Measurements from ENCODE around the gene PHC3. TPM values are rescaled to one million over a fixed set of nuclear protein-coding genes. Genes with fewer than 3 reads are reported as not detected.

The PHC3 gene
- polyA plus RNA-seq, 1 donor (not counting 4 experiments of a cell fraction or from before 2014, with no cell fraction given): 32.2 TPM

GRCh38 chr3:170062068-170062467 is 119.5 kb downstream of the PHC3 start:
- Histone ChIP-seq H2AFZ (ENCODE audit: control insufficient read depth, low read length) (no peak overlapping the region), H3K4me1 (ENCODE audit: control insufficient read depth, extremely low read depth, insufficient read depth, low read length) (no peaks in the 10 kb centered on the region), H4K20me1 (ENCODE audit: control insufficient read depth, extremely low read depth, insufficient read depth, low read length) (no peaks in the 10 kb centered on the region), H3K27ac (ENCODE audit: control insufficient read depth, insufficient read depth, low read length) (no peak overlapping the region), H3K9ac (ENCODE audit: control insufficient read depth, extremely low read depth, insufficient read depth, low read length) (no peak overlapping the region), H3K4me3 (ENCODE audit: control insufficient read depth in 2 of 3, extremely low read depth in 1 of 3, insufficient read depth in 2 of 3, low read depth in 1 of 3, low read length in 3 of 3) (no peak overlapping the region), H3K27me3 (ENCODE audit: control insufficient read depth, extremely low read depth, insufficient read depth, low read length) (no peaks in the 10 kb centered on the region), H3K36me3 (ENCODE audit: control insufficient read depth in 2 of 2, extremely low read depth in 1 of 2, insufficient read depth in 2 of 2, low read length in 2 of 2) (no peaks in the 10 kb centered on the region), H3K9me1 (ENCODE audit: control insufficient read depth, extremely low read depth, insufficient read depth, low read length) (no peaks in the 10 kb centered on the region), H3K4me2 (ENCODE audit: control insufficient read depth, extremely low read depth, insufficient read depth, low read depth, low read length) (no peak overlapping the region), H3K79me2 (ENCODE audit: control insufficient read depth, insufficient read depth, low read length) (no peaks in the 10 kb centered on the region), H3K9me3 (ENCODE audit: control insufficient read depth, low read depth, low read length) (no peaks in the 10 kb centered on the region)
- DNase-seq (ENCODE audit: low read depth, low spot score) (no peak), FAIRE-seq (no peak)
- TF ChIP-seq EZH2 (IDR thresholded peaks at IDR 0.05; ENCODE audit: low read length) (no peak), CTCF (optimal IDR thresholded peaks at IDR 0.05 in 1 of 3, IDR thresholded peaks at IDR 0.05 in 1 of 3, conservative IDR thresholded peaks at IDR 0.05 in 1 of 3; ENCODE audit: extremely low read depth in 1 of 3, insufficient read depth in 2 of 3, low read length in 3 of 3) (no peak)
- dilution Hi-C loops (cut with MboI; ENCODE audit: extremely low pct_ligation_motif_present, low sequenced_read_pairs): no loop called here

GRCh38 chr3:170059447-170059846 is 122.1 kb downstream of the PHC3 start:
- no peaks in the 10 kb centered on the region for H3K79me2 ChIP-seq (ENCODE audit: control insufficient read depth, insufficient read depth, low read length)
- FAIRE-seq (no peak), DNase-seq (ENCODE audit: low read depth, low spot score) (no peak)
- H3K36me3 ChIP-seq (ENCODE audit: control insufficient read depth in 2 of 2, extremely low read depth in 1 of 2, insufficient read depth in 2 of 2, low read length in 2 of 2): no peaks in the 10 kb centered on the region
- no peaks in the 10 kb centered on the region for H4K20me1 ChIP-seq (ENCODE audit: control insufficient read depth, extremely low read depth, insufficient read depth, low read length)
- H3K4me2 ChIP-seq (ENCODE audit: control insufficient read depth, extremely low read depth, insufficient read depth, low read depth, low read length): no peak overlapping the region
- dilution Hi-C loops (cut with MboI; ENCODE audit: extremely low pct_ligation_motif_present, low sequenced_read_pairs): no loop called here
- H3K27ac ChIP-seq (ENCODE audit: control insufficient read depth, insufficient read depth, low read length): no peak overlapping the region
- no peaks in the 10 kb centered on the region for H3K9me3 ChIP-seq (ENCODE audit: control insufficient read depth, low read depth, low read length)
- no peak overlapping the region for H3K9ac ChIP-seq (ENCODE audit: control insufficient read depth, extremely low read depth, insufficient read depth, low read length)
- no peak overlapping the region for H3K4me3 ChIP-seq (ENCODE audit: control insufficient read depth in 2 of 3, extremely low read depth in 1 of 3, insufficient read depth in 2 of 3, low read depth in 1 of 3, low read length in 3 of 3)
- no peaks in the 10 kb centered on the region for H3K9me1 ChIP-seq (ENCODE audit: control insufficient read depth, extremely low read depth, insufficient read depth, low read length)
- no peak overlapping the region for H2AFZ ChIP-seq (ENCODE audit: control insufficient read depth, low read length)
- no peaks in the 10 kb centered on the region for H3K27me3 ChIP-seq (ENCODE audit: control insufficient read depth, extremely low read depth, insufficient read depth, low read length)
- no peaks in the 10 kb centered on the region for H3K4me1 ChIP-seq (ENCODE audit: control insufficient read depth, extremely low read depth, insufficient read depth, low read length)
- TF ChIP-seq CTCF (optimal IDR thresholded peaks at IDR 0.05 in 1 of 3, IDR thresholded peaks at IDR 0.05 in 1 of 3, conservative IDR thresholded peaks at IDR 0.05 in 1 of 3; ENCODE audit: extremely low read depth in 1 of 3, insufficient read depth in 2 of 3, low read length in 3 of 3) (no peak), EZH2 (IDR thresholded peaks at IDR 0.05; ENCODE audit: low read length) (no peak)

Measured in keratinocyte (primary cell).